Heart left ventricle (tissue), 16 donors: ENCODE measurements around the gene TMED6. TPM values are rescaled to one million over a fixed set of nuclear protein-coding genes. Genes with fewer than 3 reads are reported as not detected.

Experiments
- ATAC-seq, 4 donors: fragments of 200-7000 bp; cut with Tn5 transposase; one replicate each; pipeline ENCODE4 v1.9.1; 2020 to 2022; ENCODE audit warnings: moderate library complexity in 4 of 4, mild to moderate bottlenecking in 3 of 4, moderate number of reproducible peaks in 1 of 4
- DNase-seq, 5 donors: peaks; one replicate each; pipeline ENCODE4 v3.0.0-alpha.2; 2020
- H3K27ac ChIP-seq, 12 donors: fragments of 200-600 bp; sonication (generic) in 4 of 12; one replicate each; pipeline versions ENCODE4 v1.5.0 to v1.8.0; 2016 to 2022; ENCODE audit warnings: mild to moderate bottlenecking in 2 of 12
- H3K27me3 ChIP-seq, 9 donors: fragments of 200-600 bp; sonication (generic) in 2 of 9; one replicate each; pipeline versions ENCODE4 v1.5.1 to v1.8.0; 2016 to 2022; ENCODE audit warnings: mild to moderate bottlenecking in 3 of 9
- H3K36me3 ChIP-seq, 9 donors: fragments of 200-600 bp; sonication (generic) in 2 of 9; one replicate each; pipeline versions ENCODE4 v1.5.0 to v1.8.0; 2018 to 2022; ENCODE audit warnings: mild to moderate bottlenecking in 2 of 9
- H3K4me1 ChIP-seq, 12 donors: fragments of 200-600 bp; sonication (generic) in 4 of 12; one replicate each; pipeline versions ENCODE4 v1.5.0 to v1.8.0; 2016 to 2022; ENCODE audit warnings: mild to moderate bottlenecking in 3 of 12
- H3K4me3 ChIP-seq, 12 donors: fragments of 200-600 bp; sonication (generic) in 4 of 12; one replicate each; pipeline versions ENCODE4 v1.5.0 to v1.8.0; 2017 to 2022; ENCODE audit warnings: mild to moderate bottlenecking in 9 of 12, moderate library complexity in 4 of 12
- H3K9me3 ChIP-seq, 12 donors: fragments of 200-600 bp; sonication (generic) in 4 of 12; one replicate each; pipeline versions ENCODE4 v1.5.0 to v1.8.0; 2016 to 2022; ENCODE audit warnings: mild to moderate bottlenecking in 1 of 12
- POLR2A ChIP-seq, 2 donors: fragments of 450-650 bp; IDR thresholded peaks; one replicate each; pipeline ENCODE4 v1.6.1; 2017; ENCODE audit warnings: antibody characterized with exemption in 2 of 2, mild to moderate bottlenecking in 2 of 2, moderate library complexity in 2 of 2
- WGBS, 4 donors: extraction: QIAGEN DNeasy Blood & Tissue Kit in 2 of 4; methylation state at CpG; one replicate each; pipeline versions ENCODE4 v1.1.5 to v1.1.7; 2013 to 2018; 5-methylcytosine and 5-hydroxymethylcytosine counted together
- intact Hi-C, 10 donors: fragments of 100-400 bp; cut with DNase I; formaldehyde crosslinking; loops; one replicate each; pipeline versions ENCODE4 v1.11.1 to v1.14.2; 2022
- polyA plus RNA-seq, 2 donors: library from polyadenylated mRNA; stranded (reverse); fragments of 200-250 nt; gene quantifications; one replicate each; pipeline ENCODE4 v1.2.3, GENCODE V29; 2013
- total RNA-seq, 9 donors: library from RNA; depleted of rRNA in 2 of 9; stranded (reverse); fragments of >200 nt in 2 of 9; fragmentation: NEBNext Ultra II Directional in 3 of 9; extraction: Animal tissue kit (Norgen Biotek cat#: 25700) in 3 of 9; gene quantifications; one replicate each; pipeline versions ENCODE4 v1.1.0 to v1.2.4, GENCODE V29; 2016 to 2023
- TF ChIP-seq, protein P1 (sequence below), 12 donors: fragments of 200-600 bp; sonication (generic) in 4 of 12; IDR thresholded peaks; one replicate each; pipeline versions ENCODE4 v1.5.0 to v1.8.0; 2018 to 2022; ENCODE audit warnings: antibody characterized with exemption in 12 of 12, mild to moderate bottlenecking in 5 of 12
- donor health status: ischemic (EF 13 %, LVEDD 7.1; RV severe dilation, severe dysfunction).
- donor health status: healthy with polysubstance abuse.
- donor health status: DM: no; HTN: yes; CAD: no.
- donor health status: DM: no; HTN: no; CAD: no.
- donor health status: ischemic (EF 25% LVEDD 6.9; RV normal size, moderate dysfunction).
- donor health status: ischemic (EF 25% LVEDD 5.7; RV mildly dilated, moderate dysfunction).
- donor health status: healthy.
- donor health status: DM: yes; HTN: yes; CAD: no.
- donor health status: ischemic (EF 35%, LVEDD 5.7; RV mildly dilated, moderate dysfunction).
- donor health status: nonischemic (EF 11% LVEDD 7.7; RV severe dilation, severe dysfunction).
- donor health status: DM: yes; HTN: yes; CAD: no.
- donor health status: PGD.
- donor health status: ischemic (EF 29% LVEDD 5.4; RV normal size, mild dysfunction).
- donor health status: nonischemic (EF 23%, LVEDD 6.1; RV moderate dilation, normal function).

TMED6 gene
- total and polyA plus RNA-seq, 11 donors: 0.08 to 0.76 (median 0.56) TPM; not detected in 8

DNA sequence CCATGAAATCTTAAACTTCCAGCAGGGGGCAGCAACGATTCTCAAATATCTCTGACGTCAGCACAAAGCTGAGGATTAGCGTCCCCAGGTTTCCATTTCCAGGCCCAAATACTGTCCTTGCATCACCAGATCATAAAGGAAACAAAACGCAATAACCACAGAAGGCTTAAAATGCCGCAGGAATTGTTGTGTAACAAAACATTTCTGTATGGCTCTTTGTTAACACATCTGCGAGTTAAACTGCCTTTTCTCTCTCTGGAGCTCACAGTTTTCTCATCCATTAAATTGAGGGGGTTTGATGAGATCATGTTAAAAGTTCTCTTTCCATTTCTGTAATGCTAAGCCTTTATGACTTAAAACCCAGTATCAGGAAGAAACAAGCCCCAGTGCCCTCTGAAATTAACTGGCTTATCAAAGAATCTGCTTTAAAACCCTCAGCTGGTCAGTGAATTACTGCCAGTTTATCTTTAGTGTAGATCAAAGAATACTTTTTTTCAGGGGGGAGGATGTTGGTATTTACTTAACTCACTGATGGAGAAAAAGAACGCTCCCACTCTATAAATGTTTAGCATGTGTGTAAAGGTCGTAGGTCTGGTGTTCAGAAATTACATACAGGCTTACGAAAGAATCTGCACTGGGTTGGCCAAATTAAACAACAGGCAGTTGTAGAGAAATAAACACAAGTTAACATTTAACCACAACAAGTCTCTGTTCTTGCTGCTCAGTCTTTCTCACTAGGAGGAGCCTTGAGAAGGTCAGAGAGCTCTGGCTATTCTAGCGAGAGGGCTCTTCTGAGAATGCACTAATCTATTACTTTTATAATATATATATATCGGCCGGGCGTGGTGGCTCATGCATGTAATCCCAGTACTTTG is 44.8 kb upstream of the TMED6 start:
- peak overlapping the region in 11 of 12 donors; percentile 47 to 86 (median 68) for H3K27ac ChIP-seq
- intact Hi-C loops: loop anchor here in 9 of 10 donors (2.0 to 10.0 kb wide), 18 partner anchors 28 to 368 kb away; partner anchors contain the start of genes NOB1 (in 6 of the 9), NFAT5 (in 4 of the 9), CYB5B (in 2 of the 9) and WWP2 (in 1 of the 9)
- no peak for TF ChIP-seq POLR2A (IDR thresholded peaks at IDR 0.05)
- TF ChIP-seq, protein P1, sequence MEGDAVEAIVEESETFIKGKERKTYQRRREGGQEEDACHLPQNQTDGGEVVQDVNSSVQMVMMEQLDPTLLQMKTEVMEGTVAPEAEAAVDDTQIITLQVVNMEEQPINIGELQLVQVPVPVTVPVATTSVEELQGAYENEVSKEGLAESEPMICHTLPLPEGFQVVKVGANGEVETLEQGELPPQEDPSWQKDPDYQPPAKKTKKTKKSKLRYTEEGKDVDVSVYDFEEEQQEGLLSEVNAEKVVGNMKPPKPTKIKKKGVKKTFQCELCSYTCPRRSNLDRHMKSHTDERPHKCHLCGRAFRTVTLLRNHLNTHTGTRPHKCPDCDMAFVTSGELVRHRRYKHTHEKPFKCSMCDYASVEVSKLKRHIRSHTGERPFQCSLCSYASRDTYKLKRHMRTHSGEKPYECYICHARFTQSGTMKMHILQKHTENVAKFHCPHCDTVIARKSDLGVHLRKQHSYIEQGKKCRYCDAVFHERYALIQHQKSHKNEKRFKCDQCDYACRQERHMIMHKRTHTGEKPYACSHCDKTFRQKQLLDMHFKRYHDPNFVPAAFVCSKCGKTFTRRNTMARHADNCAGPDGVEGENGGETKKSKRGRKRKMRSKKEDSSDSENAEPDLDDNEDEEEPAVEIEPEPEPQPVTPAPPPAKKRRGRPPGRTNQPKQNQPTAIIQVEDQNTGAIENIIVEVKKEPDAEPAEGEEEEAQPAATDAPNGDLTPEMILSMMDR (IDR thresholded peaks at IDR 0.05): peak in 9 of 12 donors; percentile 54 to 83 (median 70)
- 44 to 51% (median 44%) methylated on average over 13 of the region's 13 CpGs for whole genome bisulfite sequencing, 4 donors
- peak; percentile 29 to 55 (median 47) for ATAC-seq
- H3K36me3 ChIP-seq: no peaks in the 10 kb centered on the region
- H3K4me3 ChIP-seq: no peak overlapping the region
- H3K27me3 ChIP-seq: no peaks in the 10 kb centered on the region
- H3K9me3 ChIP-seq: no peaks in the 10 kb centered on the region
- peak in 3 of 5 donors; percentile 61 to 76 (median 72) for DNase-seq
- peaks cover 0 to 34% (median 19%) of the 10 kb centered on the region in 12 donors for H3K4me1 ChIP-seq

DNA sequence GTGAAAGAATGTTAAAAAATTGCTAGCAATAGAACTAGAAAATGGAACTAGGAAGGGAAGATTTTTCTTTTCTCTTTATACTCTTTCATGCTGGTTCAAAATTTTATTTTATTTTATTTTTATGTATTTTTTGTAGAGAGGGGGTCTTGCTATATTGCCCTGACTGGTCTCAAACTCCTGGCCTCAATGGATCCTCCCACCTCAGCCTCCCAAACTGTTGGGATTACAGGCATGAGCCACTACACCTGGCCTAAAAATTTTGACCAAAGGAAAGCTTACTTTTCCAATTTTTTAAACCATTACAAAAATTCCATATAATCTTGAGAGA is 44.2 kb upstream of the TMED6 start:
- no peak for ATAC-seq
- H3K4me3 ChIP-seq: no peak overlapping the region
- H3K27ac ChIP-seq: peak overlapping the region in 9 of 12 donors; percentile 47 to 86 (median 78)
- peaks cover 0 to 34% (median 19%) of the 10 kb centered on the region in 12 donors for H3K4me1 ChIP-seq
- H3K9me3 ChIP-seq: no peaks in the 10 kb centered on the region
- TF ChIP-seq, protein P1 (IDR thresholded peaks at IDR 0.05): peak in 3 of 12 donors; percentile 74 to 77 (median 77)
- TF ChIP-seq POLR2A (IDR thresholded peaks at IDR 0.05): no peak
- intact Hi-C loops: loop anchor here (2.0 to 10.0 kb wide), 18 partner anchors 29 to 369 kb away; partner anchors contain the start of genes NOB1 (in 7 of the 10), NFAT5 (in 5 of the 10), CYB5B (in 2 of the 10) and WWP2 (in 1 of the 10)
- no peaks in the 10 kb centered on the region for H3K27me3 ChIP-seq
- no peaks in the 10 kb centered on the region for H3K36me3 ChIP-seq
- DNase-seq: peak in 1 of 5 donors; percentile 33

DNA sequence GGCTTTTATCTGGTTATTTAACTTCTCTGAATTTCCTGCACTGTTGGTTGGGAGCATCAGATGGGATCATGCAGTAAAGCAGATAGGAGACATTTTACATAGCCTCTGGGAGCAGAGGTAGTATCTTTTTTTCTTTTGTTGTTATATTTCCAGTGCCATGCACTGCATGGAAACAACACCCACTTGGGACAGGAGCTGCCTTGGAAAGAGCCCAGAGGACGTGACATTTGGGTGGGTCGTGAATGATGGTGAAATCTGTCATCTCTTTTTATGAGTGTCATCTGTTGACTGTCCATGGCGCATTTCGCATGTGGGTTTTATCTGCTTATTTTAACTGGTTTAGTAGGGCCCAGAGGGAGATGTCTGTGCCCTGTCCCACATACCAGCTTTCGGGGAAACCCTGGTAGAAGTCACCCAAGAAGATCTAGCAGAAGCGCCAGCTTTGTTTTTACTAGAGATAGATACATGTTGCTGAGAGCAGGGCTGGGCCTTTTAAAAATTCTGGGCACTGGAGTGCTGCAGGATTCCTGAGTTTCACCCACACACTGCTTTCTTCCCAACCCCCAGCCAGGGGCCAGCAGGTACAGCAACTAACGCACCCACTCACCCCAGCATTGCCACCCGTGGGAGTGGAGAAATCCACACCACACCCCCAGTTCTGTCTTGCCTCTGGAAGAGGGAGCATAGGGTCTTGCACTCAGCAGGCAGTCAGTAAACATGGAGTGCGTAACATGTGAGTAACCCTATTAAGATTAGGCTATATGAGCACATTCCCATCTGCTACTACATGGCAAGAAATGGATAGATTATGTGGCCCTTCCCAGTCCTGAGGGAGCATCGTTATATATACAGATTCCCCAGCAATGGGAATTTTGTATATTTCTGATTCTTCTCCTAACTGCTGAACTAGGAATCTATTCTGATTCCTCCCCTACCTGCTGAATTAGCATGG is 42.6 kb upstream of the TMED6 start:
- H3K4me1 ChIP-seq: peaks cover 0 to 34% (median 19%) of the 10 kb centered on the region in 12 donors
- H3K9me3 ChIP-seq: no peaks in the 10 kb centered on the region
- intact Hi-C loops: loop anchor here in 7 of 10 donors (2.0 to 10.0 kb wide), 11 partner anchors 71 to 371 kb away; partner anchors contain the start of genes NOB1 (in 2 of the 7), NFAT5 (in 1 of the 7) and WWP2 (in 1 of the 7)
- H3K27ac ChIP-seq: peak overlapping the region in 10 of 12 donors; percentile 13 to 77 (median 54)
- ATAC-seq (peak in 3 of 4 donors; percentile 16 to 61 (median 49)), DNase-seq (peak in 2 of 5 donors; percentile 38 to 41)
- no peak overlapping the region for H3K4me3 ChIP-seq
- H3K36me3 ChIP-seq: no peaks in the 10 kb centered on the region
- 44 to 62% (median 53%) methylated on average over 10 of the region's 10 CpGs for WGBS, 4 donors
- H3K27me3 ChIP-seq: no peaks in the 10 kb centered on the region
- TF ChIP-seq, protein P1 (IDR thresholded peaks at IDR 0.05): no peak
- no peak for TF ChIP-seq POLR2A (IDR thresholded peaks at IDR 0.05)
